HG03159 (cell line): Measurements from ENCODE around the gene FBXO46.
"Not testable (repeated sequence)": the region's sequence is repeated elsewhere in the genome, so short reads cannot be mapped to it uniquely, and the experiment has no call there.

Experiments used
- ATAC-seq: cut with Tn5 transposase; IDR thresholded peaks from one replicate; pipeline ENCODE4 v1.9.1; 2021; ENCODE audit warnings: mild to moderate bottlenecking, moderate library complexity; ENCODE audit not compliant: unreplicated experiment

The FBXO46 gene

DNA sequence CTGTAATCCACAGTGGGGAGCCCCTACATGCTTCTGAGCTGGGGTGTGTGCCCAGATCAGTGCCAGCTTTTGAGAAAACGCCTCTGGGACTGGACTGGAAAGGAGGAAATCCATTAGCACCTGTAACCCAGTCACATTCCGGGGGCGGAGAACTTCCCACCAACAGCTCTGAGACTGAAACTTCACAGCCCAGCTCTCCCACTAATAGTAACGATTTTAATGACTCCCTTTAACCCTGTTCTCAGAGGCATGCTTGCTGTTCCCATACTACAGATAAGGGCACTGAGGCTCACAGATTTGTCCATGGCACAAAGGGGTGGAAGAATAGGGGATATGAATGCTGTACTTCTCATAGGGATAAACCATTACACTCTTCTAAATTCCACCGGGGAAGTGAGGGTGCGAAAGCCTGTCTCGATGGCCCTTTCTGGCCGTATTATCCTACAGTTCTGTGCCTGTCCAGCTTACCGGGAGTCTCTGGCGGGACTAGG lies 851 bp downstream of the FBXO46 start:
- no peak for ATAC-seq

DNA sequence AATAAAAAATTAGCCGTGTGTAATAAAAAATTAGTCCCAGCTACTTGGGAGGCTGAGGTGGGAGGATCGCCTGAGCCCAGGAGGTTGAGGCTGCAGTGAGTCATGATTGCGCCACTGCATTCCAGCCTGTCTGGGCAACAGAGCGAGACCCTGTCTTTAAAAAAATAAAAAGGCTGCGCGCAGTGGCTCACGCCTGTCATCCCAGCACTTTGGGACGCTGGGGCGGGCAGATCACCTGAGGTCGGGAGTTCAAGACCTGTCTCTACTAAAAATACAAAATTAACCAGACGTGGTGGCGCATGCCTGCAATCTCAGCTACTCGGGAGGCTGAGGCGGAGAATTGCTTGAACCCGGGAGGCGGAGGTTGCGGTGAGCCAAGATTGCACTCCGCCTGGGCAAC lies 2.0 kb downstream of the FBXO46 start:
- ATAC-seq, result not testable (repeated sequence)

DNA sequence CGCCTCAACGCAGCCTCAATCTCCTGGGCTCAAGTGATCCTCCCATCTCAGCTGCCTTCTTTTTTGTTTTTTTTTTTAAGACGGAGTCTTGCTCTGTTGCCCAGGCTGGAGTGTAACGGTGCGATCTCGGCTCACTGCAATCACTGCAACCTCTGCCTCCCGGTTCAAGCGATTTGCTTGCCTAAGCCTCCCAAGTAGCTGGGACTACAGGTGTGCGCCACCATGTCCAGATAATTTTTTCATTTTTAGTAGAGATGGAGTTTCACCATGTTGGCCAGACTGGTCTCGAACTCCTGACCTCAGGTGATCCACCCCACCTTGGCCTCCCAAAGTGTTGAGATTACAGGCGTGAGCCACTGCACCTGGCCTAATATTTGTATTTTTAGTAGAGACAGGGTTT lies 10.6 kb downstream of the FBXO46 start:
- ATAC-seq, result not testable (repeated sequence)

DNA sequence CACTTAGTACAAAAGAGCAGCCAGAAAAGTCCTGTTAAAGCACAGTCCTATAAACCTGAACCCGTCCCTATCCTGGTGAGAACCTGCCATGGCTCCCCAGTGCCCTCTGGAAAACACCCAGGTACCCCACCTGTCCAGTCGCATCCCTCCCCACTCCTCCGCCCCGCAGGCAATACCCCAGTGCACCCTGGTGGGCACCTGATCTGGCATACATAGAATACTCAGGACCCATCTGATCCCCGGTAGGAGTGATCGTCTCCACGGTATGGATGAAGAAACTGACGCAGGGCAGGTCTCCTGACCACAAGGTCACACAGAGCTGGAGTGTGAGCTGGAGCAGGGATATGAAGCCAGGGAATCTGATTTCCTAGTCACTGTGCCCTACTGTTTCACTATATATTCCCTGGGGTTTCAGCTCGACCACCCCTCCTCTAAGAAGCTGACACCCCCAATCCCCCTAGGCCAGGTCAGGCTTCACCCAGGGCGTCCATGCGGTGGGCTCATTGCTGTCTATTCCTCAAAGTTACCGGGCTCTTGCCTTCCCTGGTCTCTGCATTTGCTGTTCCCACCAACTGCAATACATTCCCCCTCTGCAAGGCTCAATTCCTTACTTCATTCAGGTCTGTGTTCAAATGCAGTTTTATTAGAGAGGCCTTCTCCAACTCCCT lies 12.6 kb downstream of the FBXO46 start:
- no peak for ATAC-seq

GRCh38 chr19:45717131-45717982 lies 13.3 kb downstream of the FBXO46 start:
- ATAC-seq, result peak; percentile 94

- ATAC-seq, result no peak
Observed at GRCh38 chr19:45716359-45717130, 14.2 kb downstream of the FBXO46 start.

DNA sequence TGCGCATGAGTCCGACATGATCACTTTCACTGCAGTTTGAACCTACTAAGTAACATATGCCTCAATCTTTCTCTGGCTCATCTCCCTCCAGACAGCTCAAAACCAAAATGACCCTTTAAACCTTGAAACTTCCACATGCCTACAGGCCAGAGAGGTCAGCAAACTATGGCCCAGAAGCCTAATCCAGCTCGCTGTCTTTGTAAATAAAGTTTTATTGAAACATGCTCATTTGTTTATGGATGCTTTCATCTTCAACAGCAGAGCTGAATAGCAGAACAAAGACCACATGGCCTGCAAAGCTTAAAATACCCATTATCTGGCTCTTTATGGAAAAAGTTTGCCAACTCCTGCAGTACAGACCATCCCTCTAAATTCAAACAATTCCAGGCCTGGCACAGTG lies 15.6 kb downstream of the FBXO46 start:
- no peak for ATAC-seq

DNA sequence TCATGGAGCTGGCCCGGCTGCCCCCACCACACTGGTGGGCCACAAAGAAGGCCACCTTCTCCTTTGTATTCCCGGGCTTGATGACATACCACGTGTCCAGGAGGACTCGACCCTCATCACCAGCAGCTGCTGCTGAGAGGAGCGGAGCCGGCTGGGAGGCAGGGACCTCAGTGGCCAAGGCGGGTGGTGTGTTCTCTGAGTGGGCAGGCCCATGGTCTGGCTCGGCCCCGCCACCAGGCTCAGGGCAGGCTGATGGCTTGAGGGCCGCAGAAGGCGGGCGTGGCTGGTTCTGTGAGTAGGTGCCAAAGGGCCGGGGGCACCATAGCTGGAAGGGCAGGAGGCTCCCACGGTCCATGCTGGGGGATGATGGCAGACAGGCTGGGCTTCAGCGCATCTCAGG lies 17.6 kb downstream of the FBXO46 start:
- no peak for ATAC-seq

DNA sequence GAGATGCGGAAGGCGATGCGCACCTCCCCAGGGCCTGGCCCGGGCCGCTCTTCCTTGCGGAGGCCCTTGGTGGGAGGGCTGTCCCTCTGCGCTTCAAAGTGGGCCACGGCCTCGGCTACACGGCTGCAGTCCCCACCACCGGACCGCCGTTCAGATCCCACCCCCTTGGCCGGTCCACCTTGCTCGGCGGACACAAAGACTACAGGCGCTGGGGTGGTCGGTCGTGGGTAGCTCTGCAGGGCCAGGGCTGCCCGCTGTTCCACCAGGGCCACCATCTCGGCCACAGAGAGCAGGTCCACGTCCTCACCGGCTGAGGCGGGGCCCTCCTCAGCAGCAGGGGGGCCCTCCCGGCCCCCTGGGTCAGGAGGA lies 18.0 kb downstream of the FBXO46 start:
- no peak for ATAC-seq

GRCh38 chr19:45711851-45712698 lies 18.6 kb downstream of the FBXO46 start:
- no peak for ATAC-seq

GRCh38 chr19:45710356-45711130 lies 20.2 kb downstream of the FBXO46 start:
- ATAC-seq, result no peak

DNA sequence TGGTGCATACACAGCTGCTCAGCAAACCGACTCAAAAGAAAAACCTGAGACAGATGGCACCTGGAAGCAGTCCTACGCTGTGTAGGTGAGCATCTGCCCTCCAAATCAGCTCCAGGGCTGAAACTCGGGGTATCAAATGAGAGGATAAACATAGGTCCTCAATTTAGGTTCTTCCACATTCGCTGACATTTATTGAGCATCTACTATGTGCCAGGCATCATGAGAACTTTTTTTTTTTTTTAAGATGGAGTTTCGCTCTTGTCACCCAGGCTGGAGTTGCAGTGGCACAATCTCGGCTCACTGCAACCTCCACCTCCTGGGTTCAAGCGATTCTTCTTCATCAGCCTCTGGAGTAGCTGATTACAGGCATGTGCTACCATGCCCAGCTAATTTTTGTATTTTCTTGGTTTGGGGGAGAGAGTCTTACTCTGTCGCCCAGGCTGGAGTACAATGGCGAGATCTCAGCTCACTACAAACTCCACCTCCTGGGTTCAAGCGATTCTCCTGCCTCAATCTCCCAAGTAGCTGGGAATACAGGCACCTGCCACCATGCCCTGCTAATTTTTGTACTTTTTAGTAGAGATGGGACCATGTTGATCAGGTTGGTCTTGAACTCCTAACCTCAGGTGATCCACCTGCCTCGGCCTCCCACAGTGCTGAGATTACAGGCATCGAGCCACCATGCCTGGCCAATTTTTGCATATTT lies 24.8 kb downstream of the FBXO46 start:
- ATAC-seq, result no peak

DNA sequence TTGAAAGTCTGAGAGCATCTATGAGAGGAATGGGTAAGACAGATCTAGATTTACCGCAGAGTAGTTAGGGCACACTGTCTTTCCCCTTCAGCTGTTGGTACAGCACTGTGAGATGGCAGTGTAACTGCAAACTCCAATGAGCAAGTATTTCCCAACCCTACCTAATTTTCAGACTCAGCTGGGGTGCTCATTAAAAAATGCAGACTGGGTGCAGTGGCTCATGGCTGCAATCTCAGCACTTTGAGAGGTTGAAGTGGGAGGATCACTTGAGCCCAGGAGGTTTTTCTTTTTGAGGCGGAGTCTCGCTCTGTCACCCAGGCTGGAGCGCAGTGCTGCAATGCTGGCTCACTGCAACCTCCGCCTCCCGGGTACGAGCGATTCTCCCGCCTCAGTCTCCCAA lies 25.6 kb downstream of the FBXO46 start:
- no peak for ATAC-seq

DNA sequence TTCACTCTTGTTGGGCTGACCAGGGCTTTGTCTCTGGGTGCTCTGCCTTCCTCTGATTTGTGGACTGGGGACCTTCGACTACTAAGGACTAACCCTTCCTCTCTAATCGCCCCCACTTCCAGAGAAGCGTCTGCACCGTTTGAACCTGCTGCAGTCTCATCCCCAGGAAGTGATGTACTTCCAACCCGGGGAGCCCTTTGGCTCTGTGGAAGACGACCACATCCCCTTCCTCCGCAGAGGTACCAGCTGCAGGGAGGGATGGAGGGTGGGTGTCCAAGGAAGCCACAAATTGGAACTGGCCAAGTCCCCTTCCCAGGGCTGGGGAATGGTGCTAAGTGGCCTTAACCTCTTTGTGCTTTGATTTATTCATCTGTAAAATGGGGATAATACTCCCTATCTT lies 29.0 kb downstream of the FBXO46 start:
- no peak for ATAC-seq

DNA sequence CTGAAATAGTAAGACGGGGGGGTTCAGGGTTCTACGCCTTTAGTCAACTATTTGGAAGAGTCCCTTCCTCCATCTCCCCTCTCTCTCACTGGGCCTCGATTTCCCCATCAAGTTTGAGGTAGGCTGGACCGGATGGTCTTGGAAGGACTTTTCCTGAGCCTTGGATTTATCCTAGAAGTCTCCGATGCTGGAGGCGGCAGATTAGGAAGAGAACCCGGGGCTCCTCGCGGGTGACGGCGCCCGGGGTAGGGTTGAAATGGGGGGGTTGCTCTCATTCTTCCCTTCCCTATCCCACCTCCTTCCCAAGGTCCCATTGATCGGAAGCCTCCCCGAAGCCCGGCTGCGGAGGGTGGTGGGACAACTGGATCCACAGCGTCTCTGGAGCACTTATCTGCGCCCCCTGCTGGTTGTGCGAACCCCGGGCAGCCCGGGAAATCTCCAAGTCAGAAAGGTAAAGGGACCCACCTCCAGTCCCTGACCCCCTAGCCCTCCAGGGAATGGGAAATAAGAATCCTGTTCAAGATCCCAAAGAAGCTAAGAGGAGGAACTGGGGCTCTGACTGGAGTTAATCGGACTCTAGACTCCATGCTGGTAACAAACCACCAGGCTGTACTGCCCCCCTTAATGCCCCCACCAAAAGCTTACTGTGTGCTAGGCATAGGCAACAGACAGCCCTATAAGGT lies 37.4 kb downstream of the FBXO46 start:
- ATAC-seq, result no peak

GRCh38 chr19:45692187-45693105 lies 38.2 kb downstream of the FBXO46 start, which contains the start of gene QPCTL:
QPCTL (plus strand) TSS chr19:45692666; CDS start chr19:45692704, 38 bp downstream.
- ATAC-seq, result peak; percentile 82

DNA sequence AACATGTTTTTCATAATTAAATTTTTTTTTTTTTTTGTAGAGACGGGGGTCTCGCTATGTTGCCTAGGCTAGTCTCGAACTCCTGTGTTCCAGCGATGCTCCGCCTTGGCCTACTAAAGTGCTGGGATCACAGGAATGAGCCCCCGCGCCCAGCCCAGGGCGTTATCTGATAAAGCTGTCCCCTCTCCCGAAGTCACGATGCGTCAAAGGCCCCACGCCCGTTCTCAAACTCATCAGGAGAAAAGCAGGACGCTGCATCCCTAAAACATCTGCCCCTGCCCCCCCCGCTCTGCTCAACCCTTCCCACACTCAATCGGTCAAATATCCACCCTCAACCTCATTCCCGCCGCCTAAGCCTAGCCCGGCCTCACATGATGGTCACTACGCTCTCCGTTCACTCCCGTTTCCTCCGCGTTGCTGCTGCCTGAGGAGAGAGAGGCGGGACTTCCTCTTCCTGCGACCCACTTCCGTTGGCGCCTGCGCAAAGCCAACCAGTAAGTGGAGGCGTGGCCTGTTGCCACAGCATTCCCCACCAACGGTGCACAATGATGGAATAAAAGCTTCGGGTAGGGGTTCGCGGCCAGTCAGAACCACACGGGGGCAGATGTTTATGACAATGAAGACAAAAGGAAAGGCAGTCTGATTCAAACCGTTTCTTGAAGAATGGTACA lies 39.0 kb downstream of the FBXO46 start, which contains the start of gene SNRPD2:
Gene SNRPD2, minus strand, starts transcription at position 438 of the 671 bp plus-strand sequence. Its CDS starts 65 bp downstream, at position 373.
- ATAC-seq, result peak; percentile 44
